ENCODE measurements around the gene ADAMTS16. TPM values are rescaled to one million over a fixed set of nuclear protein-coding genes. Genes with fewer than 3 reads are reported as not detected.

The ADAMTS16 gene
- total RNA-seq, 1 donor from 2014 or later: 4.1 TPM

DNA sequence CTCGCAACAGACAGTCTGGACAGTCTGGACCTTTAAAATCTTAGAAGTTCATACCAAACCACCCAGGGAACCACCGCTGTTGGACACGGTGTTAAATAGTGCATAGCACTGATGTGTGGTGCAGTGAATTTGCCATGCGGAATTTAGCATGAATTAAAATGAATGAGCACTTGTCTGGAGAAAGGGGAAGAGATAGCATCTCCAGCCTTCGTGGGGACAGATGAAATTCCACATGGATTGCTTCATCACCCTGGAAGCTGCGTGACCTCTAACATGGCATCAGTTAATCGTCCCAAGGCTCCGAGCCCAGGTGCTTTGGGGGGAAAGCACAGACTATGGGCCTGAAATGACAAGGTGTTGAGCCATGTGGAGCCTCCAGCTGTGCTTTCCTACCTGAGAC, 91.4 kb downstream of the ADAMTS16 start:
- no peaks in the 10 kb centered on the region for H3K4me1 Mint-ChIP-seq
- no peak overlapping the region for H3K9ac ChIP-seq
- no peak overlapping the region for H3K4me3 ChIP-seq
- DNase-seq (ENCODE audit: low spot score): no peak
- no peak overlapping the region for H3K4me2 ChIP-seq
- H3K79me2 ChIP-seq (ENCODE audit: low read depth): no peaks in the 10 kb centered on the region
- no peak overlapping the region for H3K27ac ChIP-seq
- H3K4me1 ChIP-seq: no peaks in the 10 kb centered on the region
- H3K9me3 Mint-ChIP-seq: no peaks in the 10 kb centered on the region
- TF ChIP-seq EZH2phosphoT487 (IDR thresholded peaks at IDR 0.05) (no peak), EZH2 (IDR thresholded peaks at IDR 0.05) (no peak)
- TF ChIP-seq, protein P1, sequence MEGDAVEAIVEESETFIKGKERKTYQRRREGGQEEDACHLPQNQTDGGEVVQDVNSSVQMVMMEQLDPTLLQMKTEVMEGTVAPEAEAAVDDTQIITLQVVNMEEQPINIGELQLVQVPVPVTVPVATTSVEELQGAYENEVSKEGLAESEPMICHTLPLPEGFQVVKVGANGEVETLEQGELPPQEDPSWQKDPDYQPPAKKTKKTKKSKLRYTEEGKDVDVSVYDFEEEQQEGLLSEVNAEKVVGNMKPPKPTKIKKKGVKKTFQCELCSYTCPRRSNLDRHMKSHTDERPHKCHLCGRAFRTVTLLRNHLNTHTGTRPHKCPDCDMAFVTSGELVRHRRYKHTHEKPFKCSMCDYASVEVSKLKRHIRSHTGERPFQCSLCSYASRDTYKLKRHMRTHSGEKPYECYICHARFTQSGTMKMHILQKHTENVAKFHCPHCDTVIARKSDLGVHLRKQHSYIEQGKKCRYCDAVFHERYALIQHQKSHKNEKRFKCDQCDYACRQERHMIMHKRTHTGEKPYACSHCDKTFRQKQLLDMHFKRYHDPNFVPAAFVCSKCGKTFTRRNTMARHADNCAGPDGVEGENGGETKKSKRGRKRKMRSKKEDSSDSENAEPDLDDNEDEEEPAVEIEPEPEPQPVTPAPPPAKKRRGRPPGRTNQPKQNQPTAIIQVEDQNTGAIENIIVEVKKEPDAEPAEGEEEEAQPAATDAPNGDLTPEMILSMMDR (IDR thresholded peaks at IDR 0.05): no peak
- H3K36me3 ChIP-seq: no peaks in the 10 kb centered on the region
- no peaks in the 10 kb centered on the region for H3K27me3 ChIP-seq
- H3K27me3 Mint-ChIP-seq (ENCODE audit: insufficient read depth, low read depth): peaks cover 2% of the 10 kb centered on the region
- no peak overlapping the region for H2AFZ ChIP-seq (replicated peaks)
- H3K36me3 Mint-ChIP-seq: no peaks in the 10 kb centered on the region
- H3K4me3 Mint-ChIP-seq: no peak overlapping the region
- no peaks in the 10 kb centered on the region for H3F3A ChIP-seq (ENCODE audit: low read depth)
- H3K9me3 ChIP-seq (ENCODE audit: low read depth): no peaks in the 10 kb centered on the region
- no peaks in the 10 kb centered on the region for H4K20me1 ChIP-seq (ENCODE audit: low read depth)
- H3K27ac Mint-ChIP-seq: no peak overlapping the region

DNA sequence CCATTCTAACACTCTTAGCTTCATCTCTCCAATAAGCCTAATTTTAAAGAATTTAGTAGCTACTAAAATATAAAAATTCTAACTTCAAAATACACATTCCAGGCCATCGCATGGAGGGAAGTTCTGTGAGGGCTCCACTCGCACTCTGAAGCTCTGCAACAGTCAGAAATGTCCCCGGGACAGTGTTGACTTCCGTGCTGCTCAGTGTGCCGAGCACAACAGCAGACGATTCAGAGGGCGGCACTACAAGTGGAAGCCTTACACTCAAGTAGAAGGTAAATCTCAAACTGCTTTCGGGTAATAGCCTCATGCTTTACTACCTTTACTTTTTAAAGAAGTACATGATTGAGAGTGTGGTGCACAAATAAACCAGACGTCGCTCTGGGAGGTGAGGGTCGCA, 94.8 kb downstream of the ADAMTS16 start:
- Histone ChIP-seq H4K20me1 (ENCODE audit: low read depth) (no peaks in the 10 kb centered on the region), H3K4me3 (no peak overlapping the region), H2AFZ (replicated peaks) (no peak overlapping the region), H3K79me2 (ENCODE audit: low read depth) (no peaks in the 10 kb centered on the region), H3K9ac (no peak overlapping the region), H3K4me1 (no peaks in the 10 kb centered on the region), H3F3A (ENCODE audit: low read depth) (no peaks in the 10 kb centered on the region), H3K27me3 (no peaks in the 10 kb centered on the region), H3K4me2 (no peak overlapping the region), H3K27ac (no peak overlapping the region), H3K36me3 (no peaks in the 10 kb centered on the region), H3K9me3 (ENCODE audit: low read depth) (no peaks in the 10 kb centered on the region)
- TF ChIP-seq EZH2phosphoT487 (IDR thresholded peaks at IDR 0.05) (no peak), EZH2 (IDR thresholded peaks at IDR 0.05) (no peak)
- TF ChIP-seq, protein P1 (IDR thresholded peaks at IDR 0.05): no peak
- no peaks in the 10 kb centered on the region for H3K9me3 Mint-ChIP-seq
- H3K27me3 Mint-ChIP-seq (ENCODE audit: insufficient read depth, low read depth): peaks cover 2% of the 10 kb centered on the region
- no peak for DNase-seq (ENCODE audit: low spot score)
- H3K27ac Mint-ChIP-seq: no peak overlapping the region
- H3K4me1 Mint-ChIP-seq: no peaks in the 10 kb centered on the region
- H3K36me3 Mint-ChIP-seq: no peaks in the 10 kb centered on the region
- no peak overlapping the region for H3K4me3 Mint-ChIP-seq

GRCh38 chr5:5235685-5236084, 95.6 kb downstream of the ADAMTS16 start:
- no peak overlapping the region for H3K27ac ChIP-seq
- H2AFZ ChIP-seq (replicated peaks): no peak overlapping the region
- no peaks in the 10 kb centered on the region for H3F3A ChIP-seq (ENCODE audit: low read depth)
- no peaks in the 10 kb centered on the region for H3K36me3 Mint-ChIP-seq
- H3K27me3 ChIP-seq: no peaks in the 10 kb centered on the region
- TF ChIP-seq EZH2 (IDR thresholded peaks at IDR 0.05) (no peak), EZH2phosphoT487 (IDR thresholded peaks at IDR 0.05) (no peak)
- TF ChIP-seq, protein P1 (IDR thresholded peaks at IDR 0.05): no peak
- no peak for DNase-seq (ENCODE audit: low spot score)
- peaks cover 2% of the 10 kb centered on the region for H3K27me3 Mint-ChIP-seq (ENCODE audit: insufficient read depth, low read depth)
- H3K79me2 ChIP-seq (ENCODE audit: low read depth): no peaks in the 10 kb centered on the region
- H3K36me3 ChIP-seq: no peaks in the 10 kb centered on the region
- H3K4me1 Mint-ChIP-seq: no peaks in the 10 kb centered on the region
- no peak overlapping the region for H3K4me3 ChIP-seq
- H3K27ac Mint-ChIP-seq: no peak overlapping the region
- H4K20me1 ChIP-seq (ENCODE audit: low read depth): no peaks in the 10 kb centered on the region
- no peaks in the 10 kb centered on the region for H3K9me3 Mint-ChIP-seq
- H3K4me3 Mint-ChIP-seq: no peak overlapping the region
- no peaks in the 10 kb centered on the region for H3K9me3 ChIP-seq (ENCODE audit: low read depth)
- no peak overlapping the region for H3K9ac ChIP-seq
- H3K4me2 ChIP-seq: no peak overlapping the region
- no peaks in the 10 kb centered on the region for H3K4me1 ChIP-seq

Measured in neural progenitor cell (in vitro differentiated cells).